HEK293T (cell line): ENCODE measurements around the gene OSBPL8.

Source experiments
- CTCF ChIA-PET: fragments of 350-600 bp; formaldehyde crosslinking; extraction: SDS; loops from one replicate; lab custom pipeline; 2021; ENCODE audit warnings: antibody characterized with exemption, inconsistent platforms; lab: Yijun Ruan, JAX
- POLR2A ChIA-PET: fragments of 350-600 bp; formaldehyde crosslinking; extraction: SDS; loops from one replicate; lab custom pipeline; 2020; ENCODE audit warnings: antibody characterized with exemption, inconsistent platforms; lab: Yijun Ruan, JAX
- DNase-seq: peaks from one replicate; pipeline ENCODE4 v3.0.0; 2012; ENCODE audit warnings: mixed read lengths; ENCODE audit errors: extremely low spot score
- ARNT ChIP-seq: fragments of 450-650 bp; IDR thresholded peaks from 2 replicates; pipeline ENCODE4 v1.6.1; 2017; ENCODE audit warnings: mild to moderate bottlenecking
- BHLHE40 ChIP-seq: fragments of 450-650 bp; IDR thresholded peaks from 2 replicates; pipeline ENCODE4 v1.6.1; 2016; ENCODE audit warnings: mild to moderate bottlenecking, moderate library complexity, borderline replicate concordance
- CTBP1 ChIP-seq: fragments of 450-650 bp; IDR thresholded peaks from 2 replicates; pipeline ENCODE4 v1.6.1; 2016; ENCODE audit warnings: borderline replicate concordance
- ELF4 ChIP-seq: fragments of 450-650 bp; IDR thresholded peaks from 2 replicates; pipeline ENCODE4 v1.6.1; 2017; ENCODE audit warnings: antibody characterized with exemption
- FOXA1 ChIP-seq: fragments of 450-650 bp; IDR thresholded peaks from 2 replicates; pipeline ENCODE4 v1.6.1; 2016; ENCODE audit warnings: mild to moderate bottlenecking
- FOXK2 ChIP-seq: fragments of 450-650 bp; IDR thresholded peaks from 2 replicates; pipeline ENCODE4 v1.6.1; 2016; ENCODE audit warnings: mild to moderate bottlenecking
- FOXM1 ChIP-seq: fragments of 450-650 bp; IDR thresholded peaks from 2 replicates; pipeline ENCODE4 v1.6.1; 2017; ENCODE audit warnings: mild to moderate bottlenecking, borderline replicate concordance
- HDGF ChIP-seq: fragments of 450-650 bp; IDR thresholded peaks from 2 replicates; pipeline ENCODE4 v1.6.1; 2017; ENCODE audit warnings: antibody characterized with exemption, borderline replicate concordance
- L3MBTL2 ChIP-seq: fragments of 450-650 bp; conservative IDR thresholded peaks from 2 replicates; pipeline ENCODE4 v1.6.1; 2016; ENCODE audit warnings: mild to moderate bottlenecking
- LEF1 ChIP-seq: fragments of 450-650 bp; IDR thresholded peaks from 2 replicates; pipeline ENCODE4 v1.6.1; 2017; ENCODE audit warnings: mild to moderate bottlenecking, borderline replicate concordance
- NFRKB ChIP-seq: fragments of 450-650 bp; IDR thresholded peaks from 2 replicates; pipeline ENCODE4 v1.6.1; 2016; ENCODE audit warnings: mild to moderate bottlenecking, moderate library complexity
- PKNOX1 ChIP-seq: fragments of 450-650 bp; IDR thresholded peaks from 2 replicates; pipeline ENCODE4 v1.6.1; 2016
- SP1 ChIP-seq: fragments of 450-650 bp; IDR thresholded peaks from 2 replicates; pipeline ENCODE4 v1.6.1; 2017
- SUZ12 ChIP-seq: fragments of 450-650 bp; IDR thresholded peaks from 2 replicates; pipeline ENCODE4 v1.6.1; 2016; ENCODE audit warnings: mild to moderate bottlenecking
- TARDBP ChIP-seq: fragments of 450-650 bp; IDR thresholded peaks from 2 replicates; pipeline ENCODE4 v1.6.1; 2016
- ZNF384 ChIP-seq: fragments of 450-650 bp; IDR thresholded peaks from 2 replicates; pipeline ENCODE4 v1.6.1; 2016

The OSBPL8 gene

GRCh38 chr12:76544601-76545261, 14.8 kb downstream of the OSBPL8 start:
- no peak for TF ChIP-seq ZNF384
- TF ChIP-seq NFRKB = no peak
- no peak for TF ChIP-seq HDGF
- no peak for TF ChIP-seq TARDBP
- TF ChIP-seq L3MBTL2 = no peak
- no peak for TF ChIP-seq ELF4
- no peak for TF ChIP-seq ARNT
- no peak for TF ChIP-seq FOXK2
- no peak for TF ChIP-seq SP1
- no peak for TF ChIP-seq PKNOX1
- TF ChIP-seq FOXM1 = no peak
- ChIA-PET CTCF (no interaction called here), POLR2A (no interaction called here)
- DNase-seq = no peak

GRCh38 chr12:76543813-76544347, 15.7 kb downstream of the OSBPL8 start:
- ChIA-PET POLR2A (no interaction called here), CTCF (no interaction called here)
- DNase-seq = no peak
- TF ChIP-seq PKNOX1 = no peak
- no peak for TF ChIP-seq FOXK2
- TF ChIP-seq CTBP1 = no peak
- TF ChIP-seq TARDBP = no peak
- no peak for TF ChIP-seq HDGF
- TF ChIP-seq SP1 = no peak

GRCh38 chr12:76542908-76543307, 16.7 kb downstream of the OSBPL8 start:
- TF ChIP-seq HDGF = no peak
- no peak for TF ChIP-seq PKNOX1
- TF ChIP-seq L3MBTL2 = no peak
- TF ChIP-seq FOXA1 = no peak
- no peak for TF ChIP-seq SUZ12
- TF ChIP-seq ELF4 = no peak
- ChIA-PET POLR2A (no interaction called here), CTCF (no interaction called here)
- DNase-seq = no peak

GRCh38 chr12:76539727-76540126, 19.8 kb downstream of the OSBPL8 start:
- POLR2A ChIA-PET = no interaction called here
- no peak for DNase-seq
- CTCF ChIA-PET = interaction anchor here (0.7 kb wide), 1 partner anchor 47 kb away, joined by 3 read pairs; no protein-coding TSS in a partner anchor
- TF ChIP-seq LEF1 = no peak
- TF ChIP-seq BHLHE40 = no peak
- no peak for TF ChIP-seq HDGF
- no peak for TF ChIP-seq CTBP1
- TF ChIP-seq ARNT = no peak
- no peak for TF ChIP-seq L3MBTL2
- TF ChIP-seq FOXK2 = no peak
- no peak for TF ChIP-seq FOXA1
- no peak for TF ChIP-seq PKNOX1

GRCh38 chr12:76537923-76538322, 21.6 kb downstream of the OSBPL8 start:
- POLR2A ChIA-PET = no interaction called here
- CTCF ChIA-PET = no interaction called here
- TF ChIP-seq L3MBTL2 (no peak), ZNF384 (no peak), SP1 (no peak), LEF1 (no peak), ARNT (no peak), ELF4 (no peak), BHLHE40 (no peak), HDGF (no peak), PKNOX1 (no peak), CTBP1 (no peak), TARDBP (no peak), FOXK2 (no peak), FOXA1 (no peak), NFRKB (no peak), SUZ12 (no peak), FOXM1 (no peak)
- DNase-seq = no peak

- TF ChIP-seq PKNOX1 (no peak), ZNF384 (no peak), CTBP1 (no peak), NFRKB (no peak), BHLHE40 (no peak), FOXK2 (no peak), HDGF (no peak), TARDBP (no peak), FOXM1 (no peak), SP1 (no peak), L3MBTL2 (no peak), ARNT (no peak), SUZ12 (no peak), LEF1 (no peak)
- DNase-seq = no peak
- CTCF ChIA-PET = no interaction called here
- POLR2A ChIA-PET = no interaction called here
Measured at GRCh38 chr12:76536546-76536945, 23.0 kb downstream of the OSBPL8 start.
